OCI-LY3 (cell line): ENCODE data around the gene GJB6.

Experiments used
- H2AFZ ChIP-seq: fragments of 200-600, 300-600 bp; shearing (Covaris generic); 2 replicates; pipeline ENCODE4 v1.6.0; 2014; ENCODE audit warnings: antibody characterized with exemption, low read depth, low read length
- H3K27ac ChIP-seq: fragments of 200-600, 300-600 bp; sonication (generic); 2 replicates; pipeline ENCODE4 v1.5.1; 2014; ENCODE audit warnings: mild to moderate bottlenecking, low read length, moderate library complexity, mixed read lengths
- H3K27me3 ChIP-seq: fragments of 200-600, 300-600 bp; sonication (generic); 2 replicates; pipeline ENCODE4 v1.6.1; 2014; ENCODE audit warnings: low read depth, low read length, mixed read lengths
- H3K36me3 ChIP-seq: fragments of 200-600, 300-600 bp; sonication (generic); replicated peaks from 2 replicates; pipeline ENCODE3; 2014; ENCODE audit warnings: low read depth, low read length, mixed read lengths
- H3K4me1 ChIP-seq: fragments of 300-600, 200-600 bp; sonication (generic); 2 replicates; pipeline ENCODE4 v1.6.1; 2014; ENCODE audit warnings: low read length, mixed read lengths
- H3K4me2 ChIP-seq: fragments of 200-600, 300-600 bp; sonication (generic); 2 replicates; pipeline ENCODE4 v1.6.1; 2014; ENCODE audit warnings: low read length, mixed read lengths
- H3K4me3 ChIP-seq: fragments of 300-600, 200-600 bp; sonication (generic); 2 replicates; pipeline ENCODE4 v1.5.1; 2014; ENCODE audit warnings: antibody characterized with exemption, mild to moderate bottlenecking, low read length, moderate library complexity
- H3K79me2 ChIP-seq: fragments of 300-600, 200-600 bp; shearing (Covaris generic); 2 replicates; pipeline ENCODE4 v1.6.1; 2014; ENCODE audit warnings: mild to moderate bottlenecking, low read length, mixed read lengths
- H3K9ac ChIP-seq: fragments of 300-600, 200-600 bp; shearing (Covaris generic); 2 replicates; pipeline ENCODE4 v1.6.0; 2014; ENCODE audit warnings: mild to moderate bottlenecking, low read length, moderate library complexity
- H3K9me3 ChIP-seq: fragments of 200-600, 300-600 bp; shearing (Covaris generic); 2 replicates; pipeline ENCODE4 v1.6.1; 2014; ENCODE audit warnings: low read length, mixed read lengths; ENCODE audit not compliant: insufficient read depth
- H4K20me1 ChIP-seq: fragments of 200-600, 300-600 bp; sonication (generic); 2 replicates; pipeline ENCODE4 v1.6.1; 2016; ENCODE audit warnings: low read length, mixed read lengths; ENCODE audit not compliant: insufficient read depth
- CTCF ChIP-seq: fragments of 200-600, 300-600 bp; sonication (generic); IDR thresholded peaks from 2 replicates; pipeline ENCODE4 v1.5.1; 2014; ENCODE audit warnings: antibody characterized with exemption, low read length, low read depth
- EZH2phosphoT487 ChIP-seq: fragments of 200-600 bp; shearing (Covaris generic); IDR thresholded peaks from 2 replicates; pipeline ENCODE4 v1.6.1; 2018; ENCODE audit warnings: antibody characterized with exemption, mixed run types, low read depth

Gene GJB6

GRCh38 chr13:20174656-20175405 is 57.3 kb downstream of the GJB6 start:
- TF ChIP-seq EZH2phosphoT487 (no peak), CTCF (no peak)
- Histone ChIP-seq H3K9ac (0 out of 2 replicates have a peak overlapping the region, but pooled peaks have one; percentile 7), H3K27me3 (no peaks in the 10 kb centered on the region), H3K4me1 (peaks cover 28% of the 10 kb centered on the region), H2AFZ (peak overlapping the region; percentile 95), H3K4me2 (peak overlapping the region; percentile 78), H3K36me3 (no peaks in the 10 kb centered on the region), H3K79me2 (no peaks in the 10 kb centered on the region), H4K20me1 (no peaks in the 10 kb centered on the region), H3K27ac (no peak overlapping the region), H3K4me3 (peak overlapping the region; percentile 63), H3K9me3 (no peaks in the 10 kb centered on the region)

GRCh38 chr13:20173116-20173746 is 58.9 kb downstream of the GJB6 start:
- Histone ChIP-seq H3K79me2 (no peaks in the 10 kb centered on the region), H3K27ac (no peak overlapping the region), H3K4me1 (peaks cover 28% of the 10 kb centered on the region), H3K9ac (no peak overlapping the region), H2AFZ (no peak overlapping the region; the same call in 1 of the 2 replicates), H3K4me2 (peak overlapping the region; percentile 11; the same call in 1 of the 2 replicates), H4K20me1 (no peaks in the 10 kb centered on the region), H3K9me3 (no peaks in the 10 kb centered on the region), H3K27me3 (no peaks in the 10 kb centered on the region), H3K4me3 (no peak overlapping the region), H3K36me3 (no peaks in the 10 kb centered on the region)
- TF ChIP-seq CTCF = no peak
- TF ChIP-seq EZH2phosphoT487 = no peak
